GM12873 (cell line): ENCODE results near the gene TXNDC11.

Experiments
- CTCF ChIP-seq: IDR thresholded peaks from 2 replicates; pipeline ENCODE4 v1.5.1; 2012; ENCODE audit warnings: low read depth, mild to moderate bottlenecking, moderate library complexity, low read length, control low read depth; ENCODE audit not compliant: insufficient read depth; ENCODE audit errors: missing control alignments

Gene TXNDC11

GRCh38 chr16:11692651-11693050 lies 50.0 kb downstream of the TXNDC11 start:
- TF ChIP-seq CTCF = no peak

- TF ChIP-seq CTCF = no peak
These were observed 50.5 kb downstream of the TXNDC11 start for GRCh38 chr16:11692171-11692570.

GRCh38 chr16:11691771-11692170 lies 50.9 kb downstream of the TXNDC11 start:
- no peak for TF ChIP-seq CTCF

- no peak for TF ChIP-seq CTCF
These were observed 51.4 kb downstream of the TXNDC11 start for GRCh38 chr16:11691235-11691634.

GRCh38 chr16:11689031-11689840 lies 53.4 kb downstream of the TXNDC11 start:
- no peak for TF ChIP-seq CTCF

GRCh38 chr16:11688520-11688886 lies 54.2 kb downstream of the TXNDC11 start:
- no peak for TF ChIP-seq CTCF

GRCh38 chr16:11687601-11688519 lies 54.8 kb downstream of the TXNDC11 start:
- TF ChIP-seq CTCF = no peak
